A673 (cell line): ENCODE data around the gene KCNJ11. TPM values are rescaled to one million over a fixed set of nuclear protein-coding genes. Genes with fewer than 3 reads are reported as not detected.

Experiments
- BruUV-seq: library from RNA; stranded (reverse); fragments of 400-500 nt; replicated peaks from 2 replicates; lab custom pipeline; 2021; lab: Mats Ljungman, UMichigan
- CTCF ChIA-PET: fragments of 300-600 bp; sonication (Branson Sonifier 250); formaldehyde crosslinking; loops from one replicate; lab custom pipeline; 2022; ENCODE audit warnings: antibody characterized with exemption; lab: Charles Lee
- POLR2A ChIA-PET: fragments of 300-600 bp; sonication (Branson Sonifier 250); formaldehyde crosslinking; loops from one replicate; lab custom pipeline; 2022; ENCODE audit warnings: antibody characterized with exemption; ENCODE audit not compliant: low non-redundant PET; lab: Charles Lee
- DNase-seq: peaks from one replicate; pipeline ENCODE4 v3.0.0-alpha.2; 2015; ENCODE audit warnings: low spot score
- H3K27ac ChIP-seq: fragments of 200-600 bp; sonication (generic); 2 replicates; pipeline ENCODE4 v1.5.1; 2016; ENCODE audit warnings: mixed run types, low read depth, mild to moderate bottlenecking, mixed read lengths, antibody characterized with exemption, low read length; ENCODE audit not compliant: poor library complexity, severe bottlenecking
- H3K27me3 ChIP-seq: fragments of 200-600 bp; sonication (generic); replicated peaks from 2 replicates; pipeline ENCODE4 v1.6.1; 2017; ENCODE audit warnings: mixed run types, low read depth, mild to moderate bottlenecking, mixed read lengths, antibody characterized with exemption, low read length; ENCODE audit not compliant: insufficient read depth, poor library complexity
- H3K36me3 ChIP-seq: fragments of 200-600 bp; sonication (generic); 2 replicates; pipeline ENCODE4 v1.6.1; 2016; ENCODE audit warnings: mixed run types, mild to moderate bottlenecking, mixed read lengths, antibody characterized with exemption, low read length; ENCODE audit not compliant: insufficient read depth, poor library complexity, severe bottlenecking
- H3K4me1 ChIP-seq: fragments of 200-600 bp; sonication (generic); 2 replicates; pipeline ENCODE4 v1.6.1; 2017; ENCODE audit warnings: mixed run types, mild to moderate bottlenecking, mixed read lengths, antibody characterized with exemption, low read length; ENCODE audit not compliant: insufficient read depth, poor library complexity, severe bottlenecking
- H3K4me3 ChIP-seq: fragments of 200-600 bp; sonication (generic); 2 replicates; pipeline ENCODE4 v1.5.1; 2016; ENCODE audit warnings: low read depth, mixed run types, mild to moderate bottlenecking, mixed read lengths, low read length; ENCODE audit not compliant: poor library complexity, severe bottlenecking
- H3K9me3 ChIP-seq: fragments of 200-600 bp; sonication (generic); 2 replicates; pipeline ENCODE4 v1.6.1; 2016; ENCODE audit warnings: mixed run types, low read depth, mild to moderate bottlenecking, mixed read lengths, antibody characterized with exemption, low read length; ENCODE audit not compliant: poor library complexity, severe bottlenecking
- CTCF ChIP-seq: fragments of 300-800, 200-600 bp; sonication (generic); conservative IDR thresholded peaks from 2 replicates; pipeline ENCODE4 v1.5.1; 2017; ENCODE audit warnings: low read depth, mild to moderate bottlenecking, antibody characterized with exemption, low read length, moderate library complexity, mixed read lengths
- EZH2 ChIP-seq: fragments of 200-600 bp; sonication (generic); IDR thresholded peaks from 2 replicates; pipeline ENCODE4 v1.6.1; 2017; ENCODE audit warnings: borderline replicate concordance, low read depth, mild to moderate bottlenecking, mixed read lengths, antibody characterized with exemption, low read length; ENCODE audit not compliant: poor library complexity, severe bottlenecking
- intact Hi-C: fragments of 100-400 bp; cut with micrococcal nuclease; formaldehyde crosslinking; loops from one replicate; pipeline ENCODE4 v1.10.0; 2022; ENCODE audit not compliant: unreplicated experiment
- total RNA-seq: library from RNA; stranded (reverse); gene quantifications from 2 replicates; pipeline ENCODE4 v1.2.3, GENCODE V29; 2021

The KCNJ11 gene
- total RNA-seq, 1 experiment from 2014 or later = 0.34 TPM

- Histone ChIP-seq H3K27me3 (no peaks in the 10 kb centered on the region), H3K4me3 (no peak overlapping the region), H3K4me1 (no peaks in the 10 kb centered on the region), H3K27ac (no peak overlapping the region), H3K9me3 (no peaks in the 10 kb centered on the region), H3K36me3 (no peaks in the 10 kb centered on the region)
- TF ChIP-seq EZH2 = no peak
- no peak for TF ChIP-seq CTCF
- POLR2A ChIA-PET = no interaction called here
- intact Hi-C loops = no loop called here
- no TSS peak for BruUV-seq
- DNase-seq = no peak
- CTCF ChIA-PET = no interaction called here
Measured at GRCh38 chr11:17392872-17393271, 4.4 kb upstream of the KCNJ11 start.

- no TSS peak for BruUV-seq
- no peaks in the 10 kb centered on the region for H3K9me3 ChIP-seq
- no peak overlapping the region for H3K4me3 ChIP-seq
- POLR2A ChIA-PET = no interaction called here
- no peak for TF ChIP-seq CTCF
- no peak for TF ChIP-seq EZH2
- no peaks in the 10 kb centered on the region for H3K27me3 ChIP-seq
- no peak for DNase-seq
- H3K4me1 ChIP-seq = no peaks in the 10 kb centered on the region
- CTCF ChIA-PET = interaction anchor here (0.5 kb wide), 1 partner anchor 39 kb away, joined by 7 read pairs; no protein-coding TSS in a partner anchor
- intact Hi-C loops = no loop called here
- no peaks in the 10 kb centered on the region for H3K36me3 ChIP-seq
- no peak overlapping the region for H3K27ac ChIP-seq
Measured at GRCh38 chr11:17391493-17392355, 3.3 kb upstream of the KCNJ11 start.

- DNase-seq = no peak
- H3K4me3 ChIP-seq = no peak overlapping the region
- H3K36me3 ChIP-seq = no peaks in the 10 kb centered on the region
- H3K9me3 ChIP-seq = no peaks in the 10 kb centered on the region
- no peak for TF ChIP-seq CTCF
- TF ChIP-seq EZH2 = no peak
- no TSS peak for BruUV-seq
- H3K27ac ChIP-seq = no peak overlapping the region
- intact Hi-C loops = loop anchor here (10.0 kb wide), 1 partner anchor 345 kb away; the partner anchor contains the start of gene KCNC1
- ChIA-PET CTCF (interaction anchor here (0.7 kb wide), 1 partner anchor 845 kb away, joined by 9 read pairs; no protein-coding TSS in a partner anchor), POLR2A (no interaction called here)
- H3K4me1 ChIP-seq = no peaks in the 10 kb centered on the region
- no peaks in the 10 kb centered on the region for H3K27me3 ChIP-seq
Measured at GRCh38 chr11:17389957-17390649, 1.6 kb upstream of the KCNJ11 start.
